KMS-11 (cell line): ENCODE results near the gene AKR1C8.

Source experiments
- H2AFZ ChIP-seq: fragments of 200-600 bp; sonication (generic); 2 replicates; pipeline ENCODE4 v1.6.1; 2016; ENCODE audit warnings: antibody characterized with exemption, mixed run types, low read depth
- H3K27ac ChIP-seq: fragments of 200-600 bp; sonication (generic); 2 replicates; pipeline ENCODE4 v1.6.1; 2016; ENCODE audit warnings: mild to moderate bottlenecking, mixed run types
- H3K27me3 ChIP-seq: fragments of 200-600 bp; sonication (generic); 2 replicates; pipeline ENCODE4 v1.6.1; 2017; ENCODE audit warnings: mild to moderate bottlenecking, low read depth, mixed run types, moderate library complexity; ENCODE audit not compliant: insufficient read depth
- H3K36me3 ChIP-seq: fragments of 200-600 bp; sonication (generic); 2 replicates; pipeline ENCODE4 v1.6.1; 2017; ENCODE audit warnings: mild to moderate bottlenecking, mixed run types; ENCODE audit not compliant: insufficient read depth
- H3K4me1 ChIP-seq: fragments of 200-600 bp; sonication (generic); 2 replicates; pipeline ENCODE4 v1.6.1; 2016; ENCODE audit warnings: mild to moderate bottlenecking, low read depth, mixed run types; ENCODE audit not compliant: poor library complexity, severe bottlenecking
- H3K4me2 ChIP-seq: fragments of 200-600 bp; sonication (generic); 2 replicates; pipeline ENCODE4 v1.7.0; 2016; ENCODE audit warnings: mild to moderate bottlenecking, mixed run types
- H3K4me3 ChIP-seq: fragments of 200-600 bp; sonication (generic); IDR thresholded peaks from 2 replicates; pipeline ENCODE4 v1.6.1; 2017; ENCODE audit warnings: low read depth, low read length, mixed read lengths; ENCODE audit not compliant: insufficient read depth
- H3K79me2 ChIP-seq: fragments of 200-600 bp; sonication (generic); 2 replicates; pipeline ENCODE4 v1.6.1; 2016; ENCODE audit warnings: low read depth, mixed run types; ENCODE audit not compliant: insufficient read depth
- H3K9ac ChIP-seq: fragments of 200-600 bp; sonication (generic); 2 replicates; pipeline ENCODE4 v1.6.1; 2016; ENCODE audit warnings: mild to moderate bottlenecking, mixed run types
- H4K20me1 ChIP-seq: fragments of 200-600 bp; sonication (generic); 2 replicates; pipeline ENCODE4 v1.6.1; 2016; ENCODE audit warnings: mild to moderate bottlenecking, mixed run types; ENCODE audit not compliant: insufficient read depth
- TF ChIP-seq, protein P1 (sequence below): fragments of 200-600 bp; sonication (generic); conservative IDR thresholded peaks from 2 replicates; pipeline ENCODE4 v1.6.1; 2017; ENCODE audit warnings: low read depth, mild to moderate bottlenecking, antibody characterized with exemption, low read length, moderate library complexity, mixed read lengths

The AKR1C8 gene

DNA sequence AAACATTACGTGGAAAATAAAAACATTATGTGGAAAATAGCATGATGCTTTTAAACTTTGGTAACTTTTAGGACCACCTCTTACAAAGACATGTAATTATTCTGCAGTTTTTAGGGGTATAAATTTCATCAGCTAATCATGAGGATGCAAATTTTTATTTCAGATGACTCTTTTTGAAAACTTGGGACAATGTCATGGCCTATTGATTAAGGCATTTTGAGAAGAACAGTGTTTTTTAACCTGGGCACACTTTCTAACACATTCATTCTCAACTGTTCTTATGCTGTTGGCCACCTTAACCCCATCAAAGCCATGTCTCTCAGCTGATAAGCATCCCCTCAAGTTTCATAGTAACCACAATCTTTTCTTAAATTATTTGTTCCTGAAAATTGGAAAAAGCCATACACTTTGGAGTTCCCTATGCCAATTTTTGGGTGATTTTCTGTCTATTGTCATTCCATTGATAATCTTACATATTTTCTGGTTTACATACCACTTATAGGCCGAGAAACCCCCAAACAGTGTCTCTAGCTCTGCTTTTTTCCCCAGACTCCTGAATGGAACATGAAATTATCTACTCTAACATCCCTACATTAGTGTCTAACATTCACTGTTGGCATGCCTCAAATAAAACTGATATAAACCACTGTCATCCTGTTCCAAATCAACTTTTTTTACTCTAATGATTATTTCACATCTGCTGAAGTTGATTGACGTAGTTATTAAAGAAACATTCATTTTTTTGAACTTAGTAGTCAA lies 76.1 kb downstream of the AKR1C8 start:
- Histone ChIP-seq H4K20me1 (no peaks in the 10 kb centered on the region), H3K27ac (no peak overlapping the region)
- TF ChIP-seq, protein P1, sequence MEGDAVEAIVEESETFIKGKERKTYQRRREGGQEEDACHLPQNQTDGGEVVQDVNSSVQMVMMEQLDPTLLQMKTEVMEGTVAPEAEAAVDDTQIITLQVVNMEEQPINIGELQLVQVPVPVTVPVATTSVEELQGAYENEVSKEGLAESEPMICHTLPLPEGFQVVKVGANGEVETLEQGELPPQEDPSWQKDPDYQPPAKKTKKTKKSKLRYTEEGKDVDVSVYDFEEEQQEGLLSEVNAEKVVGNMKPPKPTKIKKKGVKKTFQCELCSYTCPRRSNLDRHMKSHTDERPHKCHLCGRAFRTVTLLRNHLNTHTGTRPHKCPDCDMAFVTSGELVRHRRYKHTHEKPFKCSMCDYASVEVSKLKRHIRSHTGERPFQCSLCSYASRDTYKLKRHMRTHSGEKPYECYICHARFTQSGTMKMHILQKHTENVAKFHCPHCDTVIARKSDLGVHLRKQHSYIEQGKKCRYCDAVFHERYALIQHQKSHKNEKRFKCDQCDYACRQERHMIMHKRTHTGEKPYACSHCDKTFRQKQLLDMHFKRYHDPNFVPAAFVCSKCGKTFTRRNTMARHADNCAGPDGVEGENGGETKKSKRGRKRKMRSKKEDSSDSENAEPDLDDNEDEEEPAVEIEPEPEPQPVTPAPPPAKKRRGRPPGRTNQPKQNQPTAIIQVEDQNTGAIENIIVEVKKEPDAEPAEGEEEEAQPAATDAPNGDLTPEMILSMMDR: no peak

DNA sequence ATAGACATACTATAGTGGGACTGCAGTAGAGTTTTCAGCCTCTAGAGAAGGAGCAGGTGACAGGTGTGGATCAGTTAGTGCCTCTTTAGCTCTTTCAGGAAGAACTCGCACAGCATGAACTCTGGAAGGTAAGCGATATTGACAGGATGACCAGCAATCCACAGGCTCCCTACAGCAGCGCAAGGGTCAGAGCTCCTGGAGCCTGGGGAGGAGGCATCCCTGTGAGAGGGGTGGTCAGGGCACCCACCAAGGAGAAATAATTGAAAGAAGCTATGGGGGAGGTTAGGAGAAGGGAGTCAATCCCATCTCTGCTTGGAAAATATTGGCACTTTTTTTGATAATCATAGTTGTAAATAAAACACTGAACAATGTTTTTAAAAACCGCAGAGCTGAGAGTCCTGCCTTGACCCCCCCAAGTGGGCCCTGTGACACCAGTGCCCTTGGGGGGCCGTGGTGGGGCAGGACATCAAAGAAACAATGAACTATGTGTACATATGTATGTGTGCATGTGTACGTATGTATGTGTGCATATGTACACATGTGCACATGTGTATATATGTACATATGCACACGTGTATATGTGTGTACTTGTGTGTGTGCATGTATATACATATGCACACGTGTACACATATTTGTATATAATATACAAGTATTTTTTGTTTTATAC lies 77.0 kb downstream of the AKR1C8 start:
- TF ChIP-seq, protein P1: no peak
- no peaks in the 10 kb centered on the region for H4K20me1 ChIP-seq
- H3K4me1 ChIP-seq: no peaks in the 10 kb centered on the region
- H3K9ac ChIP-seq: no peak overlapping the region
- no peak overlapping the region for H3K27ac ChIP-seq
- no peaks in the 10 kb centered on the region for H3K36me3 ChIP-seq
- no peak overlapping the region for H3K4me3 ChIP-seq
- no peaks in the 10 kb centered on the region for H3K27me3 ChIP-seq
- no peak overlapping the region for H3K4me2 ChIP-seq
- H3K79me2 ChIP-seq: no peaks in the 10 kb centered on the region
- H2AFZ ChIP-seq: no peak overlapping the region

More for the DNA sequence above, 76.1 kb downstream of the AKR1C8 start:
- Histone ChIP-seq H2AFZ (no peak overlapping the region), H3K9ac (no peak overlapping the region), H3K4me2 (no peak overlapping the region), H3K4me1 (no peaks in the 10 kb centered on the region), H3K27me3 (no peaks in the 10 kb centered on the region), H3K36me3 (no peaks in the 10 kb centered on the region), H3K79me2 (no peaks in the 10 kb centered on the region), H3K4me3 (no peak overlapping the region)

DNA sequence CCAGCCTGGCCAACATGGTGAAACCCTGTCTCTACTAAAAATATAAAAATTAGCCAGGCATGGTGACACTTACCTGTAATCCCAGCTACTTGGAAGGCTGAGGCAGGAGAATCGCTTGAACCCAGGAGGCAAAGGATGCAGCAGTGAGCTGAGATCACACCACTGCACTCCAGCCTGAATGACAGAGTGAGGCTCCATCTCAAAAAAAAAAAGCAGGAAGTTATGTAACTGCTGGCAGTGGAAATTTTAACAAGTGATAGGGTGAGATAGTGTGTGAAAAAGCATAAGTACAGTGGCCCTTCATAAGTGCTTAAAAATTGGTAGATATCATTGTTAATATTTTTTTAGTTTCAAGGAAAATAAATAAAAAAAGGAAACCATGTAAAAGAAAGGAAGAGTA lies 78.4 kb downstream of the AKR1C8 start:
- Histone ChIP-seq H3K4me3 (no peak overlapping the region), H3K27ac (no peak overlapping the region), H3K27me3 (no peaks in the 10 kb centered on the region), H3K9ac (no peak overlapping the region), H3K4me1 (no peaks in the 10 kb centered on the region), H4K20me1 (no peaks in the 10 kb centered on the region), H3K36me3 (no peaks in the 10 kb centered on the region), H3K4me2 (no peak overlapping the region), H2AFZ (no peak overlapping the region), H3K79me2 (no peaks in the 10 kb centered on the region)
- TF ChIP-seq, protein P1: no peak

DNA sequence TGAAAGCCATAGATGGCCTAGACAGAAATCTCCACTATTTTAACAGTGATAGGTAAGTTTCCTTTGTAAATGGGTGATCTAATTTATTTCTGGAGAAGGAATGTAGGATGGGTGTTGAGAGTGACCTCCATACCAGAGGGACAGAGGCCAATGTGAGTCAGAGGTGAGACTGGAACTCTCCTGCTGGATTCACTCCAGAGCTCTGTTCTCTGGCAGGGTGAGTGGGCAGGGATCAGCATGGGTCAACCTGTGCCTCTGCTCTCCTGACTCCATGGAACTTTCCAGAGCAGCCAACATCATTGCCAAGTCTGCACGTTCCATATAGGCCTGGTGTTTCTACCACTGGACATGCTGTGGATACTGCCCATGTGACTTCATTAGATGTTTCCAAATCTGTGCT lies 79.3 kb downstream of the AKR1C8 start:
- H4K20me1 ChIP-seq: no peaks in the 10 kb centered on the region

More for the DNA sequence above, 79.3 kb downstream of the AKR1C8 start:
- Histone ChIP-seq H3K27ac (no peak overlapping the region), H3K4me3 (no peak overlapping the region), H3K4me1 (no peaks in the 10 kb centered on the region), H3K79me2 (no peaks in the 10 kb centered on the region), H3K36me3 (no peaks in the 10 kb centered on the region), H2AFZ (no peak overlapping the region), H3K4me2 (no peak overlapping the region), H3K9ac (no peak overlapping the region), H3K27me3 (no peaks in the 10 kb centered on the region)
- TF ChIP-seq, protein P1: no peak
